ENCODE measurements around the gene LHX1. TPM values are rescaled to one million over a fixed set of nuclear protein-coding genes. Genes with fewer than 3 reads are reported as not detected.
A peak's percentile ranks its signal among the peaks of the same experiment; 100 is the strongest.

Gene LHX1
- 0.43 and 1.1 TPM in 2 replicates for total RNA-seq
- long read RNA-seq: 0 reads

- H3K4me3 Mint-ChIP-seq: peak within 1 kb of the TSS; percentile 82
- peaks cover 100% of the 10 kb centered on the region for H3K27me3 Mint-ChIP-seq (ENCODE audit: low read depth)
- DNase-seq (ENCODE audit: low read depth, low spot score): no peak
- no peak within 1 kb of the TSS for H3K27ac Mint-ChIP-seq (ENCODE audit: unreplicated experiment)
- TF ChIP-seq CTCF (conservative IDR thresholded peaks at IDR 0.05): no peak
- peaks cover 4% of the 10 kb centered on the region for H3K36me3 Mint-ChIP-seq (ENCODE audit: low read depth)
- peaks cover 52% of the 10 kb centered on the region for H3K4me1 Mint-ChIP-seq
- H3K9me3 Mint-ChIP-seq: no peaks in the 10 kb centered on the region
These were observed at the start of gene LHX1 for GRCh38 chr17:36937001-36937958. LHX1 (plus strand) TSS chr17:36937475; CDS start chr17:36938198, 723 bp downstream.

- Mint-ChIP-seq H3K27ac (ENCODE audit: unreplicated experiment) (no peak overlapping the region), H3K4me1 (no peaks in the 10 kb centered on the region), H3K27me3 (ENCODE audit: low read depth) (peaks cover 19% of the 10 kb centered on the region), H3K4me3 (no peak overlapping the region), H3K36me3 (ENCODE audit: low read depth) (no peaks in the 10 kb centered on the region), H3K9me3 (no peaks in the 10 kb centered on the region)
- no peak for TF ChIP-seq CTCF (conservative IDR thresholded peaks at IDR 0.05)
- DNase-seq (ENCODE audit: low read depth, low spot score): no peak
These were observed 48.9 kb upstream of the LHX1 start for GRCh38 chr17:36888236-36888951.

- Mint-ChIP-seq H3K4me3 (no peak overlapping the region), H3K27me3 (ENCODE audit: low read depth) (peaks cover 19% of the 10 kb centered on the region), H3K27ac (ENCODE audit: unreplicated experiment) (no peak overlapping the region), H3K36me3 (ENCODE audit: low read depth) (no peaks in the 10 kb centered on the region), H3K9me3 (no peaks in the 10 kb centered on the region), H3K4me1 (no peaks in the 10 kb centered on the region)
- no peak for DNase-seq (ENCODE audit: low read depth, low spot score)
- no peak for TF ChIP-seq CTCF (conservative IDR thresholded peaks at IDR 0.05)
These were observed 47.4 kb upstream of the LHX1 start for GRCh38 chr17:36889770-36890349.

- TF ChIP-seq CTCF (conservative IDR thresholded peaks at IDR 0.05): no peak
- Mint-ChIP-seq H3K27me3 (ENCODE audit: low read depth) (peaks cover 19% of the 10 kb centered on the region), H3K4me3 (no peak overlapping the region), H3K9me3 (no peaks in the 10 kb centered on the region), H3K36me3 (ENCODE audit: low read depth) (no peaks in the 10 kb centered on the region), H3K27ac (ENCODE audit: unreplicated experiment) (no peak overlapping the region), H3K4me1 (no peaks in the 10 kb centered on the region)
- DNase-seq (ENCODE audit: low read depth, low spot score): no peak
These were observed 46.7 kb upstream of the LHX1 start for GRCh38 chr17:36890398-36891168.

Data from neural crest cell (in vitro differentiated cells).